ENCODE results near the gene PTCRA. TPM values are rescaled to one million over a fixed set of nuclear protein-coding genes. Genes with fewer than 3 reads are reported as not detected.
"Not testable (repeated sequence)": the region's sequence is repeated elsewhere in the genome, so short reads cannot be mapped to it uniquely, and the experiment has no call there.

The PTCRA gene
- total RNA-seq, 1 donor from 2014 or later = not detected

DNA sequence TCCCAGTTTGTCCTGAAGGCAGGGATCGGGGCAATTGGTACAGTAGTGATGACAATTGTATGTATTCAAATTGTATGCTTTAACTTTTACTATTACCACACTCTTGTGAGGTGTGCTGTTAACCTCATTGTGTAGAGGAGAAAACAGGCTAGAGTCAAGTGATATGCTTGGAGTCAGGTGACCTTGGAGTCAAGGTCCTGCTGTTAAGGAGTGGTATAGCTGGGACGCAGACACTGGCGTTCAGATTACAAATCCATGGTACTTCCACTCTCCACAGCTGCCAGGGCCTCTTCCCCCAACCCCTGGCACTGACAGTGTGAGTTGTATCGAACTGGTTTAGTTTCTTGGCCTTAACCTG lies 23.9 kb downstream of the PTCRA start:
- DNase-seq (ENCODE audit: low spot score) = no peak

DNA sequence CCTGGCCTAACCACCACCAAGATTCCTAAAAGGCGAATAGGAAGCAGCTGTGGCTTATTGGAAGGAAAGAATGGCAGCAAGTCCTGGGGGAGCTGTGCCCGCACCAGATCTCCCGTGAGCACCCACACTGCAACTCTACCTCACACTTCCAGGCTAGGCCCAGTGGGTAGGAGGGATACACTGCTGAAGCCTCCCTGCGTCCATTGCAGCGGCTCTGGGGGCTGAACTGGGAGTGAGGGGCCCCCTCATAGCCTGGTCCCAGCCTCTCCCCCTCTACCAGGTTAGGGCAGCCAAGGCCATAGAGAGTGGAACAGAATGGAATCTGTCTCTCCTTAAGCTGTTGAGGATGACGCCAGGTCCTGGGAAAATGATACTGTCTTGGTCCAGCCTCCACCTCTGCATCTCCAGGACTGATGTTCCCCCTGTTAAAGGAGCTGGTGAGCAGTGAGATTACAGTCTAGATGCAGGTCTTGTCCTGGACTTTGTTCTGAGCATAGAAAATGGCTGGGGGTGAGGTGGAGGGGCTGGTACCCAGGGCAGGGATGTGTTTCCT lies 24.7 kb downstream of the PTCRA start:
- DNase-seq (ENCODE audit: low spot score) = no peak

DNA sequence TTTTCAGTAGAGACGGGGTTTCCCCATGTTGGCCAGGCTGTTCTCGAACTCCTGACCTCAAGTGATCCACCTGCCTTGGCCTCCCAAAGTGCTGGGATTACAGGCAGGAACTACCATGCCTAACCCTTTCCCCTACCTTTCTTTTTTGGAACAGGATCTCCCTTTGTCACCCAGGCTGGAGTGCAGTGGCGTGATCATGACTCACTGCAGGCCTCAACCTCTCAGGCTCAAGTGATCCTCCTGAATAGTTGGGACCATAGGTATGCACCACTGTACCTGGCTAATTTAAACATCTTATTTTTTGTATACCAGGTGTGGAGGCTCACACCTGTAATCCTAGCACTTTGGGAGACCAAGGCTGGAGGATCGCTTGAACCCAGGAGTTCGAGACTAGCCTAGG lies 25.5 kb downstream of the PTCRA start:
- DNase-seq (ENCODE audit: low spot score) = not testable (repeated sequence)

DNA sequence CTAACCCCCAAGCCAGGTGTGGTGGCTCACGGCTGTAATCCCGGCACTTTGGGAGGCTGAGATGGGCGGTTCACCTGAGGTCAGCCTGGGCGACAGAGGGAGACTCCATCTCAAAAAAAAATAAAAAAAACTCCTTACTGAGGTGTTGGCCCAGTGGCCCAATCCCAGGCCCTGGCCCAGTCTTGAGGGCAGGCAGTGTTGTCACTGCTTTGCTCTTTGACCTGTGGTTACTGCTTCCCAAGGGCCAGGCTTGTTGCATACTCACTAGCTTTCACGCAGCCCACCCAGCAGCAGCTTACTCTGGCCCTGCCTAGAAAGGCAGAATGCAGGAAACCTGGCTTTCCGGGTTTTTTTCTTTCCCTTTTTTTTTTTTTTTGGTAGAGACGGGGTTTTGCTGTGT lies 26.6 kb downstream of the PTCRA start:
- DNase-seq (ENCODE audit: low spot score) = no peak

DNA sequence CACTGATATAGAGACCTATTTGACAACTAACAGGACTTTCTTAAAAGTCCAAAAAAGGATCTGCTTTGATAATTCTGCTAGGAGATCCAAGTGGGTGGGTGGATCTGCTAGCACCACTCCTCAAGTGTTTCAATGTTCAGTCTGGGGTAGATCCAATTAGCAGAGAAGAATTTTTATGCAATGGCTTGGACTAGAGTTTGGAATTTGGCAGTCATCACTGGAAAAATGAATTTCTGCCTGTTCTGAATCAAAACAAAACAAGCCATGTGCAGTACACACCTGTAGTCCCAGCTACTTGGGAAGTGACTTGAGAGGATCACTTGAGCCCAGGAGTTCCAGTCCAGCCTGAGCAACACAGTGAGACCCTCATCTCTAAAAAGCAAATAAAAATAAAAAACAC lies 32.1 kb downstream of the PTCRA start:
- DNase-seq (ENCODE audit: low spot score) = no peak

DNA sequence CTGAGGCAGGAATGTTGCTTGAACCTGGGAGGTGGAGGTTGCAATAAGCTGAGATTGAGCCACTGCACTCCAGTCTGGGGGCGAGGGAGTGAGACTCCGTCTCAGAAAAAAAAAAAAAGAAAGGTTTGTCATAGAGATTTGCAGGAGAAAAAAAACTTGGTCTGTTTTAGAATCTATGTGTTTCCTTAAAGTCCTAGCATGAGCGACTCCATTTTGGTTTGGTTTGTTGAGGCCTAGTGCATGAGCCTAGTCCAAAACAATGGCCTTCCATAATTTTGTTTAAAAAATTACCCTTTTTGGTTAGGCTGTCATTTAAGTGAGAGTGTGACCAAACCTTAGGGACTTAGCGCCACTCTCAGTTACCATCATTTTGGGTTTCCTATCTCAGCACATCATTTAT lies 36.5 kb downstream of the PTCRA start:
- no peak for DNase-seq (ENCODE audit: low spot score)

DNA sequence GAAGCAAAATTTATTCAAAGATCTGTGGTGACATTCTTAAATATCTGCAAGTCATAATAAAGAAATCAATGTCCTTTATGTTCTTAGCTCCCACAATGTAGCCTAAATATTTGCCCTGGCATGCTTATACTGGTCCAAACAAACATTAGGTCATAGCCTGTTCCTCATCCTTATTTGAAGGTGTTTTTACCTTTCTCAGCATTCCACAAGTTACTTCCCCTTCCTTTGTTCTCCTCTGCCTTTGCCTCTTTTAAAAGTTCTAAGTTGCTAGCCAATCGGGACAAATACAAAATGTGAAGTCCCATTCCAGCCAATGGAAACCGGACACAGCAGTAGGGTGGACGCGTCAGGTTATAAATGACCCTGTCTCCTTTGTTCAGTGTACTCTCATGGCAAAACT lies 38.6 kb downstream of the PTCRA start:
- not testable (repeated sequence) for DNase-seq (ENCODE audit: low spot score)

DNA sequence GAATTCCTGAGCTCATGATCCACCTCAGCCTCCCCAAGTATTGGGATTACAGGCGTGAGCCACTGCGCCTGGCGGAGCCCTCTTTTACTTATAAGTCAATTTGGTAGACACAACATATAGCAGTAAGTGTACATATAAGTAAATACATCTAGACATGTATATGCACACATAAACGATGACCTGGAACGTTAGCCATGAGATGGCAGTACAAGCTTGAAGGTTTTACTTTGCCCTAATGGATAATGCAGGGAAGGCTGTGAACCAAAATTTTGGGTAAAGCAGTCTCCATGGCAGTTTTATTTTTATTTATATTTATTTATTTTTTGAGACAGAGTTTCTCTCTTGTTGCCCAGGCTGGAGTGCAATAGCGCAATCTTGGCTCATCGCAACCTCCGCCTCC lies 42.3 kb downstream of the PTCRA start:
- DNase-seq (ENCODE audit: low spot score) = no peak

DNA sequence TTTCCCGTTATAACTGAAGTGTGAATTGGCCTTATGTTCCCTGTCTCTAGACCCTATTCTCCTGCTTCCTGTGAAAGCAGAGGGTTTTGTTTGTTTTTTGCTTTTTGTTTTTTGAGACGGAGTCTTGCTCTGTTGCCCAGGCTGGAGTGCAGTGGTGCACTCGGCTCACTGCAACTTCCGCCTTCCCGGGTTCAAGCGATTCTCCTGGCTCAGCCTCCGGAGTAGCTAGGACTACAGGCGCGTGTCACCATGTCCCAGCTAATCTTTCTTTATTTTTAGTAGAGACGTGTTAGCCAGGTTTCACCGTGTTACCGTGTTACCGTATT lies 44.0 kb downstream of the PTCRA start:
- no peak for DNase-seq (ENCODE audit: low spot score)

DNA sequence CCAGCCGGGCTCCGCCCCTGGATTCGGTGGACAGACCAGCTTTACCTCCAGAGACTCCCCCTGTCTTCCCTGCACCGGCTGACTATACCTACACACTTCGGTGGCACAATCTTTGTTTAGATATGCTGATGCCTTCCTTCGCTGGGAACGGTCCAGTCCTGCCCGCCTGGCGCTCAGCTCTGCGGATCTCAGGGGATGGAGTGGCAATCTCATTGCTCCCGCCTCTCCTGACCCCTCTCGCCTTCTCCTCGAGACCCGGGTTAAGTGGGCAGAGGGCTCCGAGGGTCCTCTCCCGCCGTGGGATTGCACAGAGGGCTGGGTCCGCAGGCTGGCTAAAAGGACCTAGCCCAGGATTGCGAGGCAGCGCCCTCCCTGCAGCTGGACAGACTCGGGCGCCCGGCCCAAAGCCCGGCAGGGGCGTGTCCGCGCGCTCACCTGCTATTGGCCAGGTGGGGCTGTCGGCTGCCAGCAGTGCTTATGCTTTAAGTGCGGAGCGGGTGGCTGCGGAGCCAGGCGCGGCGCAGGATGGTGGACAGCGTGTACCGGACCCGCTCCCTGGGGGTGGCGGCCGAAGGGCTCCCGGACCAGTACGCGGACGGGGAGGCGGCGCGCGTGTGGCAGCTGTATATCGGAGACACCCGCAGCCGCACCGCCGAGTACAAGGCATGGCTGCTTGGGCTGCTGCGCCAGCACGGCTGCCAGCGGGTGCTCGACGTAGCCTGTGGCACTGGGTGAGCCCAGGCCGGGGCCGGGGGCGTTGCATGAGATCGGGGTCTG lies 44.6 kb downstream of the PTCRA start, which contains the start of gene GNMT:
GNMT (plus strand) TSS at position 512 of the 777 bp plus-strand sequence; CDS start at position 526, 14 bp downstream.
- DNase-seq (ENCODE audit: low spot score) = no peak

DNA sequence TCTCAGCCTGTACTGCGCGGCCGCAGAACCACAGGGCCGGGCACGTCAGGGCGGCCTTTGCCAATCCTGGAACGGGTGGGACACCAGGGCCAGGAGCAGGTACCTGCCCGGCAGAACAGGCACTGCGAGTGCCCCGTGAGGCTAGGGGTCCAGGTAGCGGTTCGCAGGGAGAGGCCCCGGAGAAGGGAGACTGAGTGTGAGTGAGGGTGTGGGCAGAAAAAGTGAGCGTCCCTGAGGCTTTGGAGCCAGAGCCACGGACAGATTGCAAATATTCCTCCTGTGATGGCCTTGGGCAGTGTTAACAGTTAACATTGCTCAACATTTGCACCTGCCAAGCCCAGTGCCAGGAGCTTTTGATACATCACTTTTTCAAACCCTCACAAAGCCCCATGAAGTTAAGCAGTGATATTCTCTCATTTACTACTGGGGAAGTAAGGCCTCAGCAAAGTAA lies 45.2 kb downstream of the PTCRA start:
- DNase-seq (ENCODE audit: low spot score) = no peak

DNA sequence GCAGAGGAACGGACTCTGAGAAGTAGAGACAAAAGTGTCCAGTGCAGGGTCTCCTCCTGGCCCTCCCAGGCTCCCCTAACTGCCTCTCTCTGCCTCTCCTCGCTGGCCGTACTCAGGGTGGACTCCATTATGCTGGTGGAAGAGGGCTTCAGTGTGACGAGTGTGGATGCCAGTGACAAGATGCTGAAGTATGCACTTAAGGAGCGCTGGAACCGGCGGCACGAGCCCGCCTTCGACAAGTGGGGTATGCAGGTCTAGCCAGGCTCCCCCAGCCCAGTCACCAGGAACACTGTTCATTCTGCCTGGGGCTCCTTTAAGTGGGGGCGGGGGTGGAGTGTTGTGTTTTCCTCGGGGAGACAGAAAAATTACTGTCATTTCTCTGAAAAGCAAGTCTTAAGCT lies 46.2 kb downstream of the PTCRA start:
- no peak for DNase-seq (ENCODE audit: low spot score)

DNA sequence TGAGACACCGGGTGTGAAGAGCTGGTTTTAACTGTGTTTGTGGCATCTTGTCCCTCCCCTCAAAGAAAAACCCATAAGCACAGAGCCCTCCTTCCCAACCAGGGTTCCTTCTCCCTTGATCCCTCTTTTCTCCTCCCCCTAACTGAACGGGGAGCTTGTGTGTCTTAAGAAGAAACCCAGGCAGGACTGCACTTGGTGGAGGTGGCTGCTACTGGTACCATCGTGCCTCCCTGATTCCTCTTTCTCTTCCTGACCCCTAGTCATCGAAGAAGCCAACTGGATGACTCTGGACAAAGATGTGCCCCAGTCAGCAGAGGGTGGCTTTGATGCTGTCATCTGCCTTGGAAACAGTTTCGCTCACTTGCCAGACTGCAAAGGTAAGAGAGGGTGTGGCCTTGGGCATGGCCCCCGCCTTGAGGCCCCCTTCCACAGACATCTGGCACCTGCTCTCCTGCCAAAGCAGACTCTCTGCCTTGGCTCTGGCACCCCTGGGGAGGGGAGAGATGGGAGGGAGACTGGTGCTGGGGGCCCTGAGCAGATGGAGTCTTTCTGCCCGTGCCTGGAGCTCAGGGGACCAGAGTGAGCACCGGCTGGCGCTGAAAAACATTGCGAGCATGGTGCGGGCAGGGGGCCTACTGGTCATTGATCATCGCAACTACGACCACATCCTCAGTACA lies 46.8 kb downstream of the PTCRA start:
- DNase-seq (ENCODE audit: low spot score) = no peak

DNA sequence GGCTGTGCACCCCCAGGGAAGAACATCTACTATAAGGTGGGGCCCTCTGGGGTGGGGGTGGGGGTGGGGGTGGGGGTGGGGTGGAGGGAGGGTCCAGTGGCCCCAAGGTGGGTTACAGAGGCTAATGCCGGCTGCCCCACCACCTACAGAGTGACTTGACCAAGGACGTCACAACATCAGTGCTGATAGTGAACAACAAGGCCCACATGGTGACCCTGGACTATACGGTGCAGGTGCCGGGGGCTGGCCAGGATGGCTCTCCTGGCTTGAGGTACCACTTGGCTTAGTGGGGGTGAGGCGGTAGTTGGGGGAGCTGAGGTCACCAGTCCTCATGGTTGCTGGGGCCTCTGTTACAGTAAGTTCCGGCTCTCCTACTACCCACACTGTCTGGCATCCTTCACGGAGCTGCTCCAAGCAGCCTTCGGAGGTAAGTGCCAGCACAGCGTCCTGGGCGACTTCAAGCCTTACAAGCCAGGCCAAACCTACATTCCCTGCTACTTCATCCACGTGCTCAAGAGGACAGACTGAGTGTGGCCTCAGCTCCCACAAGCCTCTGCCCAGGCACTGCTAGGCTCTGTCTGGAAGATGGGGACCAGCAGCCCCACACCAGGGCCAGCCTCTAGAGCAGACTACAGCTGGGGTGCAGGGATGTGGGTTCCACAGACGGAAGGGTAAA lies 47.5 kb downstream of the PTCRA start:
- no peak for DNase-seq (ENCODE audit: low spot score)

DNA sequence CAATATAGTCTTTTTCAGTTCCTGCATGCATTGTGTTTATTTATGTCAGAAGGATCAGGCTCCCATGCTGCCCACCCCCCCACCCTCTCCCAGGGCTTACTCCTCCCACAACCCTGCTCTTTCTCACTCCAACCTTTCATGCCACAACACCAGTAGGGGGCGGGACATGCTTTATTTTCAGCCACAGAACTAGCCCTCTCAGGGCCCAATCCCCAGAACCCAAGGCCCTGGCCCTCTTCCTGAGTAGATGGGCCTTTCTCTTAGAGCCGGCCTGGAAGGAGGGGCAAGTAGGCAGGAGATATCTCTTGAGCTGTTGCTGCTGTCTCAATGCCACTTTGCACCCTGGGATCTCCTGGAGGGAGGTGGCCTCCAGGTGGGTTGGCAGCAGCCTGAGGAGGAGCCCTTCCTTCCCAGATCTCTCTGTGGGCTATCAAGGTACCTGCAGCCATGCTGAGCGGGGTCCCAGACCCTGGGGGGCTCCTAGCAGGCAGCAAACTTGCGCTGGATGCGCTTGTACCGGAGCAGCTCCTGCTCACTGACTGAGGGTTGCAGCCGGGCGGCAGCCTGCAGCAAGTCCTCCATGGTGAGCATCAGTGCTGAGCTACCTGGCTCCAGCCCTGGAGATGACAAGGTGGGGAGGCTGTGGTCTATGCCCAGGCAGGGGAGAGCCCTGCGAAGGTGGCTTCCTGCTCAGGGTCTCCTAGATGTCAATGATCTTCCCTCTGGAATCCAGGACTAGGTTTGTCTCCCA lies 48.2 kb downstream of the PTCRA start:
- no peak for DNase-seq (ENCODE audit: low spot score)

DNA sequence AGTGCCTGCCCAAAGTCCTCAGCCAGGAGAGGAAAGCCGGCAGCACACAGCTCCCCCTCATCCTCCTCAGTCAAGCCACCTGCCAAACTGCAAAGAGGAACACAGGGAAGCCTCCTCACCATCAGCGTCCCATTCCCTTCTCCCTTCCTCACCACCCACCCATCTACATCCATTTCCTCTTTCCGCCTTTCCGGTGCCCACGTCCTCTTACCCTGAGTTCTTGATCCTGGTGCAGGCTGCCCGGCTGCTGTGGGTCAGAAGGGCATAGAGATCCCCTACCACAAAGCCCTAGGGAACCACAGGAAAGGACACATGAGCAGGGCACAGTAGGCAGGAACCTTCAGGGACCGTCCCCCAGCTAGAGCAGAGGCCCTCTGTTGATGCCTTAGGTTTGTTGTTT lies 50.7 kb downstream of the PTCRA start:
- no peak for DNase-seq (ENCODE audit: low spot score)

DNA sequence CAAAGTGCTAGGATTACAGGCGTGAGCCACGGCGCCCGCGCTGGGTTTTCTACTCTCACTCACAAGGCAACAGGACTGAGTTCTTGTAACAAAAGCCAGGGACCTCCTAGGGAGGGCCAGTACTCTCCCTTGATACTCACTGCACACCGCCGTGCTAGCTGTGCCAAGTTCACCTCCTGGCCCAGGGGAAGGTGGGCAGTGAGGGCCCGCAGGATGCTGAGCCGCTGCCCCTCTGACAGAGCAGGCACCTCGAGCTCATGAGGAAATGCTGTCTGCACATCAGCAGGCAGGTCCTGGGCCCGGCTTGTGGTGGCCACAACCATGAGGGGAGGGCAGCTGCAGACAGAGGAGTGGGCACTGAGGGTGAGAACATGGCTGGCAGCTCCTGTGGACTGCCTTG lies 51.4 kb downstream of the PTCRA start:
- DNase-seq (ENCODE audit: low spot score) = peak; percentile 82

DNA sequence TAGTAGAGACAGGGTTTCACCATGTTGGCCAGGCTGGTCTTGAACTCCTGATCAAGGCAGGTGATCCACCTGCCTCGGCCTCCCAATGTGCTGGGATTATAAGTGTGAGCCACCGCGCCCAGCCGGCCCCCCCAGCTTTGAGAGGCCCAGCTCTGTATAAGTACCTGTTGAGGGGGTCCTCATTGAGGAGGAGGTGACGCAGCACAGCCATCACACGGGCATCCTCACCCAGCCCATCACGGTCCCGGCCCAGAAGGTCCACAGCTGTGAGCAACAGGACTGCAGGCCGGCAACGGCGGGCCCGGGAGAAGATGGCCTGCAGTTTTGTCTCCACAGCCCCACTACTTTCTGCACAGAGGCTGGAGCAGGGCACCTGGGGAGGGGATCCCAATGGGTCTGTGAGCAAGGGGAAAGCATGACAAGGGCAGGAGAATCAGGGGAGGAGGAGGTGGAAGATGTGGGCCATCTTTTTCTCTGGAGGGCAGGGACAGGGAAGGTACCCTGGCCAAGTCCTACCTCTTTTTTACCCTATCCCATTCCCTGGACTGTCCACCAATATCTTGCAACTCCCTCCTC lies 52.4 kb downstream of the PTCRA start:
- no peak for DNase-seq (ENCODE audit: low spot score)

DNA sequence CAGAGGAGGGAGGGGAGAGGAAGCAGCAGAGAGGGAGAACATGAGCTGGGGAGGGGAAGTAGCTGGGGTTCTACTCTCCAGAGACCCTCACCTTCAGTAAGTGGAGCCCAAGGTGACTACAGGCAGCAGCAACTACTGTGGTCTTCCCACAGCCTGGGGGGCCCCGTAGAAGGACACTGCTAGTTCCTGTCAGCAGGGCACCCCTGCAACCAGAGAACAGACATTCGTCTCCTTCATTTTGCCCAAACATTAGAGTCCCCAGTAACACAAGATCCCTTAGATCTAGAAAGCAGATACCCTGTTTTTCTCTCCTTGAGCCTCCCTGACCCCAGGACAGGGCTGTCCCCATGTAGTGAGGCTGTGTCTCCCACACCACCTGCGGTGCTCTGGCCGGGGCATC lies 52.9 kb downstream of the PTCRA start:
- DNase-seq (ENCODE audit: low spot score) = no peak

DNA sequence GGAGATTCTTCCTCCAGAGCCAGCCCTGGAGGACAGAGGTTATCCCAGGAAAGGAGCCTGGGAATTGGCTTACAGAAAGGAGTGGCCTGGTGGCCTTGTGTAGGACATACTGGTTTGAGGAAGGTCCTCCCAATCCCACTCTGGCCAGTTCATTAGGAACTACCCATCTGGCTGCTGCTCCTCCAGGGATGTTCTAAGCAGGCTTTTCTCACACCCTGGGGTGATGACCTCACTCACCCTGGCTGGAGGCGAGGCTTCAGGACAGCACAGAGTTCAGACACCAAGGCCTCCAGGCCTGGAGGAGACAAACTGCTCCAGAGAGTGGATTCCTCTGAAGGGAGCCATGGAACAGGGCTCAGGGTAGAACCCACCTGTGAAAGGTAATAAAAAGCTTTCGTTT lies 53.6 kb downstream of the PTCRA start:
- DNase-seq (ENCODE audit: low spot score) = no peak

DNA sequence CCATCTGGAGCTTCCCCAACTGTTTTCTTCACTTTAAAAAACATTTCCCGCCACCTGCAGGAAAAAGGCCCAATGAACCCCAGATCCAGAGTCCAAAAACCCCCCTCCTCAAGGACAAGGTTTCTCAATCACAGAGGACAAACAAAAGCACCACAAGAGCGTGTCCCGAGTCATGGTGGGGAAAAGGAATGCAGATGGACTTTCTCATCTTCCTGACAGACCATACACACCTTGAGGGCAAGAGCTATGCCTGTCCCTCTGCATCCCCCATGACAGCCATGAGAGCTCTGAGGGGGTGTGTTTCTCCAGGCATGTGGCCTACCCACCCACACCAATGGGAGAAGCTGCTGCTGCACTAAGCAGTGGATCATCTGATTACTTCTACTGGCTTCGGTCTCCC lies 54.1 kb downstream of the PTCRA start:
- no peak for DNase-seq (ENCODE audit: low spot score)
